Lower leg skin (tissue), 3 donors: ENCODE measurements around the gene IGDCC3.

ENCODE experiments used
- CTCF ChIP-seq, 3 donors: fragments of 450-650 bp; IDR thresholded peaks; one replicate each; pipeline ENCODE4 v1.5.1; 2016; ENCODE audit warnings: antibody characterized with exemption in 3 of 3, mild to moderate bottlenecking in 3 of 3, moderate library complexity in 2 of 3
- POLR2A ChIP-seq, 2 donors: fragments of 450-650 bp; IDR thresholded peaks; one replicate each; pipeline ENCODE4 v1.6.1; 2016 to 2017; ENCODE audit warnings: antibody characterized with exemption in 2 of 2, mild to moderate bottlenecking in 1 of 2, moderate library complexity in 1 of 2

DNA sequence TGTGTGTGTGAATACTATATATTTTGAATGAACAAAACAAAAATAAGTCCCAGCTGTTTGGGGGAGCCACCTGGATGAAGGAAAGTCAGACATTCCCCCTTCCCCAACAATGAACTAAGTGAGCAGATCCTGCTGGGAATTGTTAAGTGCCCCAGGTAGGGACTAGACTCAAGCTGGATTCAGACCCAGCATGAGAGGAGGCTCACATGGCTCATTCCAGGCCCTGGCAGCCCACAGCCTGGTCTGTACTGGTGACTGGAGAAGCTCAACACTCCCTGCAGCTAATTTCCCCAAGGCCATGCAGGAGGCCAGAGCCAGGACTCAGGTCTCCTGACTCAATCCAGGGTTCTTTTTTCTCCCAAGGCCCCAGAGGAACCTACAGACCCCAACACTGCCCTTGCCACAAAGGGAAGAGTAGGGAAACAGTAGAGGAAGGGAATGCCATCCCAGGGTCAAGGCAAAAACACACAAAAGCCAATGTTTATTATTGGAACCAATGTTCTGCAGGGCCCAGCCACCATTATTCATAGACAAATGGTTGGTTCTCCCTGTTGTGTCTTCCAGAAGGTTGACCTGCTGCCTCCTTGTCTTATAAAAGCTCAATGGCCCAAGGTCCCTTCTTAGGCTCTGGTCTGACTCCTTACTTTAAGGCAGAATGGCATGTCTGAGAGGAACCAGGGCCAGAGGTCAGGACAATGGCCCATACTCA is 35.4 kb upstream of the IGDCC3 start:
- TF ChIP-seq CTCF (IDR thresholded peaks at IDR 0.05), result no peak
- no peak for TF ChIP-seq POLR2A (IDR thresholded peaks at IDR 0.05)
